Measurements from ENCODE around the gene NACA.
A peak's percentile ranks its signal among the peaks of the same experiment; 100 is the strongest.
"Not testable (repeated sequence)": the region's sequence is repeated elsewhere in the genome, so short reads cannot be mapped to it uniquely, and the experiment has no call there.

NACA gene

GRCh38 chr12:56724972-56725722 lies at the start of gene NACA:
NACA (minus strand) TSS chr12:56725299; CDS start chr12:56724521, 778 bp downstream.
- peak; percentile 96 for ATAC-seq (replicated peaks; ENCODE audit: extremely low read depth, poor library complexity, severe bottlenecking)
- H3K36me3 Mint-ChIP-seq (ENCODE audit: insufficient read depth), result peaks cover 38% of the 10 kb centered on the region

GRCh38 chr12:56773113-56773512 lies 48.0 kb upstream of the NACA start:
- Mint-ChIP-seq H3K4me1 (no peaks in the 10 kb centered on the region), H3K9me3 (no peaks in the 10 kb centered on the region), H3K4me3 (no peak overlapping the region), H3K27me3 (no peaks in the 10 kb centered on the region), H3K36me3 (ENCODE audit: insufficient read depth) (no peaks in the 10 kb centered on the region), H3K27ac (ENCODE audit: low read depth) (no peak overlapping the region)
- DNase-seq (ENCODE audit: low spot score in 2 of 2) (no peak), ATAC-seq (replicated peaks; ENCODE audit: extremely low read depth, poor library complexity, severe bottlenecking) (no peak)

More at GRCh38 chr12:56724972-56725722, at the start of gene NACA:
- H3K4me3 Mint-ChIP-seq, result peak within 1 kb of the TSS; percentile 99
- H3K27ac Mint-ChIP-seq (ENCODE audit: low read depth), result peak within 1 kb of the TSS; percentile 99
- H3K27me3 Mint-ChIP-seq, result no peaks in the 10 kb centered on the region
- peaks cover 60% of the 10 kb centered on the region for H3K4me1 Mint-ChIP-seq
- peak; percentile 91 to 95 for DNase-seq (ENCODE audit: low spot score in 2 of 2)
- no peaks in the 10 kb centered on the region for H3K9me3 Mint-ChIP-seq

GRCh38 chr12:56772625-56773024 lies 47.5 kb upstream of the NACA start:
- no peaks in the 10 kb centered on the region for H3K27me3 Mint-ChIP-seq
- H3K9me3 Mint-ChIP-seq, result no peaks in the 10 kb centered on the region
- H3K4me3 Mint-ChIP-seq, result no peak overlapping the region
- DNase-seq (ENCODE audit: low spot score in 2 of 2), result no peak
- H3K36me3 Mint-ChIP-seq (ENCODE audit: insufficient read depth), result no peaks in the 10 kb centered on the region
- no peak for ATAC-seq (replicated peaks; ENCODE audit: extremely low read depth, poor library complexity, severe bottlenecking)
- no peaks in the 10 kb centered on the region for H3K4me1 Mint-ChIP-seq
- H3K27ac Mint-ChIP-seq (ENCODE audit: low read depth), result no peak overlapping the region

DNA sequence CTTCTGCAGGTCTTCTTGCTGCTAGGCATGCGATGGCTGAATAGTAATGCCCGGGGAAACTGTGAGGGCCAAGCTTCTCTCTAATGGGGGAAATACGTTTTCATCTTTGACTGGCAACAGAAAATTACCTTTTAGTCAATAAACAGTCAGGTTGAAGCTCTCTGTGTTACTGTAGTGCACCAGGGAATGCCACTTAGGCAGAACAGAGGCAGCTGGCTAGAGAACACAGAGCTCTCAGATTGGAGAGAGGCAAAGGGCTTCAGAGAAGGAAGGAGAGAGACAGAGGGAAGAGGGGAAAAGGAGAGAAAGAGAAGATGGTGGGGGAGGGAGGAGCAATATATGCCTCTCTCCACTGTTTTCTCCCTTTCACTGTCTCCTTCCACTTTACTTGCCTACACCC lies 44.8 kb upstream of the NACA start:
- Mint-ChIP-seq H3K27me3 (no peaks in the 10 kb centered on the region), H3K4me3 (no peak overlapping the region), H3K27ac (ENCODE audit: low read depth) (no peak overlapping the region), H3K9me3 (no peaks in the 10 kb centered on the region), H3K36me3 (ENCODE audit: insufficient read depth) (no peaks in the 10 kb centered on the region), H3K4me1 (no peaks in the 10 kb centered on the region)
- DNase-seq (ENCODE audit: low spot score in 2 of 2), result no peak
- no peak for ATAC-seq (replicated peaks; ENCODE audit: extremely low read depth, poor library complexity, severe bottlenecking)

DNA sequence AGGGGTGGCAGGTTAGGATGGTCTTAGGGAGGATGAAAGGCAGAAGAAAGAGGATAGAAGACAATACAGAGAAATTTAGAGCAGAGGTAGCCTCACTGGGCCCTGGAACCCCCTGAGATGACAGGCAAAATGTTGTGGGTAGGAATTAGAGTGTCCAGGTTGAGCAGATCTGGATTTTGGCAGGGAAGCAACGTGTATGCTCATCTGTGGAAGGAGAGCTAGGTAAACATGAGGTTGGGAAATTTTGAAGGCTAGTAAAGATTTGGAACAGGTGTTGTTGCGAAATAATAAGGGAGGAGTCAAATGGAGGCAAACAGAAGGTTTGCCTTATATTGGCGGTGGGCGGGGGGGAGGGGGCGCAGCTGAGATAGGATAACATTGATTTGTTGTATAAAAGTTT lies 43.3 kb upstream of the NACA start:
- no peaks in the 10 kb centered on the region for H3K9me3 Mint-ChIP-seq
- no peaks in the 10 kb centered on the region for H3K4me1 Mint-ChIP-seq
- no peaks in the 10 kb centered on the region for H3K36me3 Mint-ChIP-seq (ENCODE audit: insufficient read depth)
- no peaks in the 10 kb centered on the region for H3K27me3 Mint-ChIP-seq
- no peak for DNase-seq (ENCODE audit: low spot score in 2 of 2)
- H3K4me3 Mint-ChIP-seq, result no peak overlapping the region
- H3K27ac Mint-ChIP-seq (ENCODE audit: low read depth), result no peak overlapping the region
- no peak for ATAC-seq (replicated peaks; ENCODE audit: extremely low read depth, poor library complexity, severe bottlenecking)

DNA sequence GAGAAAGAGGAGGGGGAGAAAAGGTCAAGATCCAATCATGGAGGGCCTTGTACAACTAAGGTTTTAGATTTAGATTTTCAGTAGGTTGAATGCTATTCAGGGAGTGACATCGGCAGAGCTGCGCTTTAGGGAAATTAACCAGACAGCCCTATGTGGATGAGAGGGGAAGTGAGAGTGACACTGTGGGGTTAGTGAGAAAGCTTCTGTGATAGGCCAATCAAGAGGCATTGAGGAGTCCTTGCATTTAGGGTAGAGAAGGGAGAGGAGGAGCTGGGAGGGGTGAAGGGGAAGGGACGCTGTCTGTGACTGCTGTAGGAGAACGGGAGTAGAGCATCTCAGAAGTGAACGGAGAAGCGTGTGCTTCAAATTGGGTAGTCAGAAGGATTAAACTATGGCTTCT lies 41.4 kb upstream of the NACA start:
- ATAC-seq (replicated peaks; ENCODE audit: extremely low read depth, poor library complexity, severe bottlenecking) (no peak), DNase-seq (ENCODE audit: low spot score in 2 of 2) (no peak)
- Mint-ChIP-seq H3K27me3 (no peaks in the 10 kb centered on the region), H3K4me3 (no peak overlapping the region), H3K36me3 (ENCODE audit: insufficient read depth) (no peaks in the 10 kb centered on the region), H3K4me1 (no peaks in the 10 kb centered on the region), H3K9me3 (no peaks in the 10 kb centered on the region), H3K27ac (ENCODE audit: low read depth) (no peak overlapping the region)

GRCh38 chr12:56763753-56764657 lies 38.9 kb upstream of the NACA start:
- no peak for ATAC-seq (replicated peaks; ENCODE audit: extremely low read depth, poor library complexity, severe bottlenecking)
- no peak overlapping the region for H3K27ac Mint-ChIP-seq (ENCODE audit: low read depth)

GRCh38 chr12:56761812-56762211 lies 36.7 kb upstream of the NACA start:
- H3K4me3 Mint-ChIP-seq, result no peak overlapping the region
- peaks cover 10% of the 10 kb centered on the region for H3K27me3 Mint-ChIP-seq
- H3K36me3 Mint-ChIP-seq (ENCODE audit: insufficient read depth), result no peaks in the 10 kb centered on the region
- no peak for DNase-seq (ENCODE audit: low spot score in 2 of 2)
- ATAC-seq (replicated peaks; ENCODE audit: extremely low read depth, poor library complexity, severe bottlenecking), result no peak
- no peak overlapping the region for H3K27ac Mint-ChIP-seq (ENCODE audit: low read depth)
- H3K9me3 Mint-ChIP-seq, result peaks cover 7% of the 10 kb centered on the region
- H3K4me1 Mint-ChIP-seq, result no peaks in the 10 kb centered on the region

More at GRCh38 chr12:56763753-56764657, 38.9 kb upstream of the NACA start:
- Mint-ChIP-seq H3K36me3 (ENCODE audit: insufficient read depth) (no peaks in the 10 kb centered on the region), H3K4me1 (no peaks in the 10 kb centered on the region), H3K27me3 (peaks cover 3% of the 10 kb centered on the region), H3K9me3 (peaks cover under 1% of the 10 kb centered on the region), H3K4me3 (no peak overlapping the region)
- DNase-seq (ENCODE audit: low spot score in 2 of 2), result no peak

DNA sequence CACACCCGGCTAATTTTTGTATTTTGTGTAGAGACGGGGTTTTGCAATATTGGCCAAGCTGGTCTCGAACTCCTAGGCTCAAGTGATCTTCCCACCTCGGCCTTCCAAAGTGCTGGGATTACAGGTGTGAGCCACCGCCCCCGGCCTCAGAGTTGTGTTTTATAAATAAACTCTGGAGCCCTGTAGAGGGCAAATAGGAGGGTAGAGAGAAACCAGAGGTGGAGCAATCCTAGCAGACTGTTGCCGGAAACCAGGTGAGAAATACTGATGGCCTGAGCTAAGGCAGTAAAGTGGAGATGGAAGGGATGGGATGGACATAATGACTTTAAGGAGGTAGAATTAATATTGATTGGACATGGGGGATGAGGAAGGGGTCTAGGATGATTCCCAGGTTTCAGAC lies 35.4 kb upstream of the NACA start:
- Mint-ChIP-seq H3K36me3 (ENCODE audit: insufficient read depth) (no peaks in the 10 kb centered on the region), H3K27ac (ENCODE audit: low read depth) (no peak overlapping the region), H3K27me3 (peaks cover 10% of the 10 kb centered on the region), H3K9me3 (peaks cover 7% of the 10 kb centered on the region), H3K4me1 (no peaks in the 10 kb centered on the region), H3K4me3 (no peak overlapping the region)
- ATAC-seq (replicated peaks; ENCODE audit: extremely low read depth, poor library complexity, severe bottlenecking) (no peak), DNase-seq (ENCODE audit: low spot score in 2 of 2) (no peak)

- Mint-ChIP-seq H3K27ac (ENCODE audit: low read depth) (no peak overlapping the region), H3K4me3 (no peak overlapping the region), H3K4me1 (no peaks in the 10 kb centered on the region), H3K36me3 (ENCODE audit: insufficient read depth) (no peaks in the 10 kb centered on the region), H3K9me3 (peaks cover 7% of the 10 kb centered on the region), H3K27me3 (peaks cover 10% of the 10 kb centered on the region)
- ATAC-seq (replicated peaks; ENCODE audit: extremely low read depth, poor library complexity, severe bottlenecking) (no peak), DNase-seq (ENCODE audit: low spot score in 2 of 2) (no peak)
Observed at GRCh38 chr12:56759263-56759908, 34.3 kb upstream of the NACA start.

- Mint-ChIP-seq H3K36me3 (ENCODE audit: insufficient read depth) (no peaks in the 10 kb centered on the region), H3K27ac (ENCODE audit: low read depth) (no peak overlapping the region), H3K4me1 (no peaks in the 10 kb centered on the region), H3K4me3 (no peak overlapping the region), H3K9me3 (peaks cover 7% of the 10 kb centered on the region), H3K27me3 (peaks cover 10% of the 10 kb centered on the region)
- no peak for ATAC-seq (replicated peaks; ENCODE audit: extremely low read depth, poor library complexity, severe bottlenecking)
- DNase-seq (ENCODE audit: low spot score in 2 of 2), result no peak
Observed at GRCh38 chr12:56758728-56759262, 33.7 kb upstream of the NACA start.

DNA sequence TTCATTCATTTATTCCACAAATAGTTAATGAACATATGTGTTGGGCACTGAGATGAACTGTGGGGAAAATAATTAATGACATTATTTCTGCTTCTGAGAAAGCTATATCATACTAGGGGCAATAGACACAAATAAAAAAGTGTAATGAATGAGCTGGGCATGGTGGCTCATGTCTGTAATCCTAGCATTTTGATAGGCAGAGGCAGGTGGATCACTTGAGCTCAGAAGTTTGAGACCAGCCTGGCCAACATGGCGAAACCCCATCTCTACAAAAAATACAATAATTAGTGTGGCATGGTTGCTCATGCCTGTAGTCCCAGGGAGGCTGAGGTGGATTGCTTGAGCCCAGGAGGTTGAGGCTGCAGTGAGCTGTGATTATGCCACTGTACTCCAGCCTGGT lies 32.9 kb upstream of the NACA start:
- H3K9me3 Mint-ChIP-seq; H3K4me3 Mint-ChIP-seq; ATAC-seq (replicated peaks; ENCODE audit: extremely low read depth, poor library complexity, severe bottlenecking); H3K27ac Mint-ChIP-seq (ENCODE audit: low read depth); H3K4me1 Mint-ChIP-seq; H3K36me3 Mint-ChIP-seq (ENCODE audit: insufficient read depth); DNase-seq (ENCODE audit: low spot score in 2 of 2): not testable (repeated sequence)
- H3K27me3 Mint-ChIP-seq, result peaks cover 10% of the 10 kb centered on the region

Data from central memory CD8-positive, alpha-beta T cell (primary cell).